CD4-positive, alpha-beta T cell treated with Interleukin-17A for 4 hours (primary cell): Measurements from ENCODE around the gene CUL5.
"Not testable (repeated sequence)": the region's sequence is repeated elsewhere in the genome, so short reads cannot be mapped to it uniquely, and the experiment has no call there.

Source experiments
- DNase-seq: peaks from one replicate; pipeline ENCODE4 v3.0.0-alpha.2; 2020; ENCODE audit warnings: mixed read lengths

Gene CUL5

DNA sequence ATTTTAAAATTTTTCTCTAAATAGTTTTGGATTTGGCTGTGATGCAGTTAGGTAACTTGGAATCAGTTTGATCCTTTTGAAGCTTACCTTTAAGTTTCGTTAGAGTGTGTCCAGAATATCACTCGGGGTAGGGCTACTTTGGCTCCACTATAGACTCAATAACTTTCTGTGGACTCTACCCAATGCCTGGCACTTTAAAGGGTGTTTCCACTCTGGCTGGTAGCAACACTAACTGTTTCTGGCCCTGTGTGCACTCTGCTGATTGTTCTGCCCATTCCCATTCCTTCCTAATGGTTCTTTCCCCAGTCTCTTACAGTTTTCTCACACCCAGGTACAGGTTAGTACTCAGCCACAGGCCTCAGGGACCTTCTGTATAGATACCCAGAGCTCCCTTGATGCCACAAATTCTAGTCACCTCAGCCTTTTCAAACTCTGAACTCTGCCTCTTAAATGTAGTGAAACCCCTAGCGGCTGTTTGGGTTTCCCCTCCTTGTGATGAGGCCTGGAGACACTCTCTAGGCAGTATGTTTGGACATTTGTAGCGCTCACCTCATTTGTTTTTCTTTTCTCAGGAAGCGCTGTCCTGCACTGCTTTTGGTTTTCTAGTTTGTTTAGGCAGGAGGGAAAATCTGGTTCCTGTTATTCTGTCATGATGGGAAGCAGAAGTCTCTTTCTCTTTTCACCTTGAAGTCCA is 16.8 kb downstream of the CUL5 start:
- no peak for DNase-seq

DNA sequence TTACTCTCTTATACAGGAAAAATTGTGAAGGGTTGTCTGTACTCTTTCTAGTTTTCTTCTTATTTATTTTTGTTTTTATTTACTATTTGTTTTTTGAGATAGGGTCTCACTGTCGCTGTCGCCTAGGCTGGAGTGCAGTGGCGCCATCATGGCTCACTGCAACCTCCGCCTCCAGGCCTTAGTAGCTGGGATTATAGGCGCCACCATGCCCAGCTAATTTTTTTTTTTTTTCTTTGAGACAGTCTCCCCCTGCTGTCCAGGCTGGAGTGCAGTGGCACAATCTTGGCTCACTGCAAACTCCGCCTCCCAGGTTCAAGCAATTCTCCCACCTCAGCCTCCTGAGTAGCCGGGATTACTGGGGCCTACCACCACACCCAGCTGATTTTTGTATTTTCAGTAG is 18.4 kb downstream of the CUL5 start:
- DNase-seq, result no peak

DNA sequence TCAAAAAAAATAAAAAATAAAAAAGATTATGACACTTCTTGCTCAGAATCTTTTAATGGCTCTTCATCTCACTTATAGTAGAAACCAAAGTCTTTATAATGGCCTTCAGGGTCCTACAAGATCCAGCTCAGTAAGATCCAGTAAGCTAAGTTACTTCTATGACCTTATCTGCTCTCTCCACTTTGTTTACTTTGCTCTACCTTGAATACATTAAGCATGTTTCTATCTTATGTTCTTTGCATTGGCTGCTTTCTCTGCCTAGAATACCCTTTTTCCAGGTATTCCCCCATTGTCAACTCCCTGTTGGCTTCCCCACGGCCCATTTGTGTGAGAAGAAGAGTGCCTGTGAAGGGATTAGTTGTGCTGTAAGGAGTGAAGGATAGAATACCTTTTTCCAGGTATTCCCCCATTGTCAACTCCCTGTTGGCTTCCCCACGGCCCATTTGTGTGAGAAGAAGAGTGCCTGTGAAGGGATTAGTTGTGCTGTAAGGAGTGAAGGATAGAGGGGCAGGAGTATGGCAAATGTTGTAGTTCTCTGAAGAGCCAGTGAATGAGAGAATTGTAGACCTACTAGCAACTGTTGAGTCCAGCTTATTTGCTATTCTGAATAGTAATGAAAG is 20.2 kb downstream of the CUL5 start:
- not testable (repeated sequence) for DNase-seq

DNA sequence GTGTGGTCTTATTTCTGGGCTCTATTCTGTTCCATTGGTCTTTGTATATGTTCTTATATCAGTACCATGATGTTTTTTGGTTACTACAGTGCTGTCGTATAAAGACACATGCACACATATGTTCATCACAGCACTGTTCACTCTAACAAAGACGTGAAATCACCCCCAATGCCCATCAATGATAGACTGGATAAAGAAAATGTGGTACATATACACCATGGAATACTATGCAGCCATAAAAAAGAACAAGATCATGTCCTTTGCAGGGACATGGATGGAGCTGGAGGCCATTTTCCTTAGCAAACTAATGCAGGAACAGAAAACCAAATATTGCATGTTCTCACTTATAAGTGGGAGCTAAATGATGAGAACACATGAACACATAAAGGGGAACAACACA is 22.9 kb downstream of the CUL5 start:
- DNase-seq, result not testable (repeated sequence)

DNA sequence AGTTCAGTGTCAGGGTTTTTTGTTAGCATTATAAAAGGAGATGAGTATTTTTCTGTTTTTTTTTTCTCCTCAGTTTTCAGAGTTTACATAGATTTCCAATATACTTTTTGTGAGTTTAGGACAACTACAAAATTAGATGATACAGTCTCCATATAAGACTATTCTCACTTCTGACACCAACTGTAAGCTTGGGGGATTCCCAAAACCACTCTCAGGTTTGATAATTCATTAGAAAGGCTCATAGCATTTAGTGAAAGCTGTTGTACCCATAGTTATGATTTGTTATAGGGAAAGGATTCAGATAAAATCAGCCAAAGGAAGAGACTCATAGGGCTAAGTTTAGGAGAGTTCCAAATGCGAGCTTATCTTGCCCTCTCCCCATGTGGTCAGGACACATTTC is 24.1 kb downstream of the CUL5 start:
- DNase-seq, result no peak

DNA sequence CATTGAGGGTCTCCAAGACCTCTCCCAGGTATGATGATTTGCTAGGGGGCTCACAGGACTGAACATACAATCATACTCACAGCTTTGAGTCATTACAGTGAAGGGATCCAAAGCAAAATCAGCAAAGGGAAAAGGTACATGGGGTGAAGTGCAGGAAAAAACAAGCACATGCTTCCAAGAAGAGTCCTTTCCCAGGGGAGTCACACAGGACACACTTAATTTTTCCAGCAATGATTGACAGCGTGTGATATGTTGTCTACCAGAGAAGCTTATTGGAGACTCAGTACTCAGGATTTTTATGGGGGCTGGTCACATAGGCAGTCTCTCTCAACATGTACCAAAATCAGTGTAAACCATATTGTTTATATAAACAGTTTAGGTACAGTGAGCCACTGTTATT is 25.3 kb downstream of the CUL5 start:
- no peak for DNase-seq

DNA sequence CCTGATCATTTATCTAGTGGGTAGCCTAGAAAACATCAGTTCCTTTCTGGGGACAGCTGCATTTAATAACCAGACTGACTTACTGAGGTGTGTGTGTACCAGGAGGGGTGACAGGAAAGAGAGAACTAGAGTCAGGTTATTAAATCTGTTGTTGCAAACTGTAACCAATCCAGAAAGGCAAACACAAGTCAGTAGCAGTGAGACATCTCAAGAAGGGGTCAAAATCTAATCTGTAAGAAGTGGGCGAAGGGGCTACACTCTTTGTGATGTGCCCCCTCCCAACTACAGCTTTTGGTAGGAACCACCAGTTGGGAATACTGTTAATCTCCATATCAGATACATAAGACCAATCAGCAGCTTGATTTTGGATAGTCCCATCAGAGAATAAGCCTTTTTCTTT is 26.3 kb downstream of the CUL5 start:
- DNase-seq, result no peak

DNA sequence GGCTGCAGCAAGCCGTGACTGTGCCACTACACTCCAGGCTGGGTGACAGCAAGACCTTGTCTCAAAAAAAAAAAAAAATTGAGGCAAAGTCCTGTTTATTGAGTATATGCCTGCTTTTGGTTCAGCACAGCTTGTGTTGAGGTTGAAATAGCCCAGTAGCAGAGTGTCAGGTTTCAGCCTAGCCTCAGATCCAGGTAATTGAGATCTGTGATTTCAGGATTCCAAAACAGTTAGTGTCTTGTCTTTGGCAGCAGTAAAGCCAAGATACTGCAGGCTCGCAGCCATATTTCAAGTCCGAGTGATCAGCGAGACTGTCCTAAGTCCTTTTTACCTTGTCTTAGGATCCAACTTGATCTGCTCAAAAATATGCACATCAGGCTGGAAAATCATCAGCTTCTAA is 27.0 kb downstream of the CUL5 start:
- DNase-seq, result no peak

DNA sequence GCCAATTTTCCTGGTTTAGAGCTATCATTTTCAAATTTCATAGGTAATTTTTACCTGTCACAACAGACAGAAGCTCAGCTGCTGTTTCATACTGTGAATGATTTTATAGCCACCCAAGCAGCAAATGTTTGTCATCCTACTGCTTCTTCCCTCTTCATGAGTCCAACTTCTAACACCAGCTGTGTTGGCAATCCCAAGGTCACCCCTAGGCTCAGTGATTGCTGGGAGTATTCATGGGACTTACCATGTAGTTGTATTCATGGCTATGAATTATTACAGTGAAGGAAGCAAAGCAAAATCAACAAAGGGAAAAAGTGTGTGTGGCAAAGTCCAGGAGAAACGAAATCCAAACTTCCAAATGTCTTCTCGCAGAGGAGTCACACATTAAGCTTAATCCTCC is 28.5 kb downstream of the CUL5 start:
- no peak for DNase-seq

DNA sequence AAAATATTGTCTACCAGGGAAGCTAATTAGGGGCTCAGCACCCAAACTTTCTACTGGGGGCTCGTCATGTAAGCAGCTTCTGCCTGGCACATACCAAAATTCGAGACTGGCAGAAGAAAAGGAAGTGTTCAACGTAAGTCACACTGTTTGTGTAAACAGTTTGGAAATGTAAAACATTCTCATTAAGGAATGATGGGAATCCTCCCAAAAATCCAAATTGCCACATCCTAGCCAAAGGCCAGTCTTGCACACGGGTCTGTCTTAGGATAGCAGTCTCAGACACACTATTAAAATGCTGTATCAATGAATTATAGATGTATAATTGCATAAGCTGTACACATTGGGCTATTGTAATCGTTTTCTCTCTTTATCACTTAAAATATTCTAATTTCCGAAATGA is 28.9 kb downstream of the CUL5 start:
- DNase-seq, result no peak

DNA sequence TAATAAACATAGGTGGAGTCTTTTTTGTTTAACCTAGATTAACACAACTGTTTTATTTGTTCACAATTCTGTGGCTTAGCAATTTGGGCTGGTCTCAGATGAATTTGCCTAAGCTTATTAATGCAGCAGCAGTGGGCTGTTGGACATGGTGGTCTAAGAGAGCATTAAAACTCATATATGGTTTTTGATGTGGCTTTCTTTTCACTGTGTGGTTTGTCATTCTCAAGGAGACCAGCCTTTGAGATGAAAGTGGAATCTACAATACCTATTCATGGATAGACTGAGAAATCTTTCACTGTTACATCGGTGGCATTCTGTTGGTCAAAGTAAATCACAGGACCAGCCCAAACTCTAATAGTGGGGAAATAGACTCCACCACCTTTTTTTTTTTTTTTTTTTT is 39.6 kb downstream of the CUL5 start:
- DNase-seq, result no peak

DNA sequence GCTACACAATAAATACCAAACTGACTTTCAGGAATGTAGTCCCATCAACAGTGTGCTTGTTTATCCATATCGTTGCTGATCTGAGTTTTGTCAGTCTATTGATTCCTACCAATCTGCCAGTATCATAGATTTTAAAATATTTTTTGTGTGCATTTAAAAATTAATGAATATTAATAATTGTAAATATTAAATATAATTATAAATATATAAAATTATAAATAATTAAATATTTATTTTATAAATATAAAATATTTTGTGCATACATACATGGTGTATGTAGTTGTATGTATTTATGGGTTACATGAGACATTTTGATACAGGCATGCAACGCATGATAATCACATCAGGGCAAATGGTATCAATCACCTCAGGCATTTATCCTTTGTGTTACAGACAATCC is 53.6 kb downstream of the CUL5 start:
- no peak for DNase-seq

DNA sequence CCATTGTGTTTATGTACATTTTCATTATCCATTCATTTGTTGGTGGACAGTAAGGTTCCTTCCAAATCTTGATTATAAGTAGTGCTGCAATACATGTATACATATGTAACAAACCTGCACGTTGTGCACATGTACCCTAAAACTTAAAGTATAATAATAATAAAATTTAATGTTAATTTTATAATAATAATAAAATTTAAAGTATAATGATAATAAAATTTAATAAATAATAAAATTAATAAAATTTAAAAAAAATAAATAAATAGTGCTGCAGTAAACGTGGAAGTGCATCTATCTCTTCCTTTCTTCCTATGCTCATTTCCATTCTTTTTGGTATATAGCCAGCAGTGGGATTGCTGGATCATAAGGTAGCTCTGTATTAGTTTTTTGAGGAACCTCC is 54.7 kb downstream of the CUL5 start:
- DNase-seq, result no peak

DNA sequence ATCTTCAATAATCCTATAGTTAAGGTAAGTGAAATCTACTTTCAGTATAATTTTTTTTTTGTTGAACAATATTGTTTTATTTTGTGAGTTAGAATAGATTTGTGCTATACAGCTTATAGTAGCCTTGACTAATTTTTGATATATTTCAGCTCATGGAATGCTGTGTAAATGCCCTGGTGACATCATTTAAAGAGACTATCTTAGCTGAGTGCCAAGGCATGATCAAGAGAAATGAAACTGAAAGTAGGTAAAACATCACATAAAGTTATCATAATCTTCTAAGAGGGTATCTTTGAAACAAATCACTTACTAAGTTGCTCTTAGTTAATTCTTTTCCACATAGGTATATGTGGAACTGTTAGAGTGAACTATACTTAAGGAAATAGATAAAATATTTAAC is 61.2 kb downstream of the CUL5 start:
- DNase-seq, result no peak

DNA sequence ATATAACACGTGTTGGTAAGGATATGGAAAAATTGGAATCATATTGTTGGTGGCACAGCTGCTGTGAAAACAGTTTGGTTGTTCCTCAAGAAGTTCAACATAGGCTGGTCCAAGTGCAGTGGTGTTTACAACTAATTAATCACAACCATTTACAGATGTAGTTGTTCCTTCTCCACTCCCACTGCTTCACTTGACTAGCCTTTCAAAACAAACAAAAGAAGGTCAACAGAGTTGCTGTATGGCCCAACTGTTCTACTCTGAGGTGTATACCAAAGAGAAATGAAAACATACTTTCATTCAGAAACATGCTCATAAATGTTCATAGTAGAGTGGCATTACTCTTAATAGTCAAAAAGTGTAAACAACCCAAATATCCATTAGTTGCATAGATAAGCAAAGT is 76.1 kb downstream of the CUL5 start:
- DNase-seq, result no peak

DNA sequence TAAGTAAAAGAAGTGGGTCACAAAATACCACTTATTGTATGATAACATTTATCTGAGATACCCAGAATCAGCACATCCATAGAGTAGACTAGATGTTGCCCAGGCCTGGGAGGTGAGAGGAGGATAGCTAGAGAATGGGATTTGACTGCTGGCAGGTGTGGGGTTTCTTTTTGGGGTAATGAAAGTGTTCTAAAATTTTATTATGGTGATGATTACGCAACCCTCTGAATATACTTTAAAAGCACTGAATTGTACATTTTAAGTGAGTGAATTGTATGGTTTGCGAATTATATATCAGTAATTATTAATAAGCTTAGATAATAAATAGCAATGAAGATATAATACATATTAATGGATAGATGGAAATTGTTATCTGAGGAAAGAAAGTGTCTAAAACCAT is 77.0 kb downstream of the CUL5 start:
- no peak for DNase-seq

DNA sequence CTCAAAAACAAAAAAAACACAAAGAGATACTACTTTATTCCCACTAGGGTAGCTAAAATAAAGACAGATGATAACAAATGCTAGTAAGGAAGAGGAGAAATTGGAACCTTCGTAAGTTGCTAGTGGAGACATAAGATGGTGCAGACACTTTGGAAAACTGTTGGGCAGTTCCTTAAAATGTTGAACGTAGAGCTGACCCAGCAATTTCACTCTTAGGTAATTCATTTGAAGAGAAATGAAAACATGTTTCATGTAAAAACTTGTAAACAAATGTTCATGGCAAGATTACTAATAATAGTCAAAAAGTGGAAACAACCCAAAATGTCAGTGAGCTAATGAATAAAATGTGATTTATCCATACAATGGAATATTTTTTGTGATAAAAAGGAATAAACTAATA is 83.4 kb downstream of the CUL5 start:
- no peak for DNase-seq

DNA sequence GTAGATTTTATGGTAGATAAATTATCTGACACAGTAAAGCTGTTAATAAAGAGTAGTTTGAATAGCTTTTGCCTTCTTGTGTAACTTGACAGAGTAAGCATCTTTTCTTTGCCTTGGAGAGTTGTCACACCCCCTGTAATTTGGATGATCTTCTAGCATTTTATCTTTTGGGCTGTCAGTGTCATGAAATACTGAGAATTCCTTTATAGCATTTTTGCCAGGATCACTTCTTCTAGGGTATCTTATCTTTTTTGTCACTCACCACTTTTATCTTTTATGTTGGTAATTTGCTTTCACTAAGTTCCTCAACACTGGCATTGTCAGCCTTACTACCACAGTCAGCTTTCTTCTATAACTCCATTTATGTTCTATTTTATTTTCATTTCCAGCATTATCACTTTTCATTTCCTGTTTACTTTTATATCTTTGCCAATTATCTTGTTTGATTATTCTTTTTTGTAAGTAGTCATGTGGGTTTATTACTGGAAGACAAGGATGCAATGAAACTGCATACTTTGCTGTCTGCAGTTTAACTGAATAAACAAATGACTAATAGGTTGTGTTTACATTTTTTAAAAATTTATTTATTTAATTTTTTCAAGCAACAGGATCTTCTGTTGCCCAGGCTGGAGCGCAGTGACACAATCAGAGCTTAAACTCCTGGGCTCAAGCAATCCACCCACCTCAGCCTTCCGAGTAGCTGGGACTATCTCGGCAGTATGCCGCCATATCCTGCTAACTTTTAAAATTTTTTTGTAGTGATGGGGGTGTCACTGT is 84.6 kb downstream of the CUL5 start:
- no peak for DNase-seq

DNA sequence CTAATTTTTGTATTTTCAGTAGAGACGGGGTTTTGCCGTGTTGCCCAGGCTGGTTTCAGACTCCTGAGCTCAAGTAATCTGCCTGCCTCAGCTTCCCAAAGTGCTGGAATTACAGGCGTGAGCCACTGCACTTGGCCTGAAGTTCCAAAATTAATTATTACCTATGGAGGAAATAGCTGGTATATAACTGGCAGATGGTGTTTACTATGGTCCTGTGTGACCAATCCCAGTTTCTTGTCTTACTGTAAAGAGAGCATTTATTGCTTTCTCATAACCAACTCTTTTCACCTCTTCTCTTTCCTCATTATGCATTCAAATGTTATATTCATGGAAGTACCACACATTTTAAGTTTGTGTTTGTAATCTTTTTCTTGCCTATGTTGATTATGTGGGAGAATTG is 88.5 kb downstream of the CUL5 start:
- DNase-seq, result no peak

DNA sequence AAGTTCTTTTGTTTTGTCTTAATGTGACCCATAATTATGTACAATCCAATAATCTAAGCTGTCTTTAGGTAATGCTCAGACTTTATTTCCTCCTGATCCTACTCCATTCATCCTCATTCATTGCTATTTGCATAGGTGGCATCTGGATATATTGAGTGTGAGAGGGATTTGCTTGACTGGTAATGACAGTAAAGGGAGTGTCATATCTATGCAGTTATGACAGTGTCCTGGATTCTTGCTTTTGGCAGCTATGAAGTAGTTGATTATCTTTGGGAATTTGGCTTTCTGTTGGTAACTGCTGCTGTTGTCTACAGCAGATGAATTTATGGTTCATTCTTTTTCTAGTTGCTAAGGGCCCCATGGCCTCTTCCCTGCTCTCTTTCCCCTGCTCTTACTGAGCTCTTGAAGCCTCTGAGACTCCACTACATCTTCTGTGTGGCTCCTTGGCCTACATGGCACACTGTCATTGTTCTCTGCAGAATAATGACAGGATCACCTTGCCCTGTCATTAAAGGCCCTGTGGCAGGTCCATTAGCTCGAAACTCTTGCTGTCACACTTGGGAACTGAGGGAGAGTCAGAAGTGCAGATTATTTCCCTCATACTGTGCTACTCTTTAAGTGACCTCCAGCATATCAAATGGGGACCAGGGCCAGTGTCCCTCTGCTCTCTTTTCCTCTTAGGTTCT is 92.5 kb downstream of the CUL5 start:
- no peak for DNase-seq

DNA sequence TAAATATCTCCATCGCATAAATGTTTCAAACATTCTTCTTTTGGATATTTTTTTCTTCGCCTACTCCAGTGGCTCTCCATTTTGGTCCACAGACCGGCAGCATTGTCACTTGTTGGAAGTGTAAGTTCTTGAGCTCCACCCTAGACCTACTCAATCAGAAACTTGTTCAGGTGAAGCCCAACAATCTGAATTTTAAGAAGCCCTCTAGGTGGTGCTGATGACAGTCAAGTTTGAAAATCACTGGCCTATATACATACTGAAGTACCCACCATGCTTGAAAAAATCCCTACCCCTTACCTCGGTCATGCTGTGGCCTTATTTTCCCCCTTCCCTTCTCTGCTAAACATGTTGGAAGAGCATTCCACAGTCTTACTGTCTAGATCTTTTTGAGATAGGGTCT is 102.4 kb downstream of the CUL5 start:
- no peak for DNase-seq

DNA sequence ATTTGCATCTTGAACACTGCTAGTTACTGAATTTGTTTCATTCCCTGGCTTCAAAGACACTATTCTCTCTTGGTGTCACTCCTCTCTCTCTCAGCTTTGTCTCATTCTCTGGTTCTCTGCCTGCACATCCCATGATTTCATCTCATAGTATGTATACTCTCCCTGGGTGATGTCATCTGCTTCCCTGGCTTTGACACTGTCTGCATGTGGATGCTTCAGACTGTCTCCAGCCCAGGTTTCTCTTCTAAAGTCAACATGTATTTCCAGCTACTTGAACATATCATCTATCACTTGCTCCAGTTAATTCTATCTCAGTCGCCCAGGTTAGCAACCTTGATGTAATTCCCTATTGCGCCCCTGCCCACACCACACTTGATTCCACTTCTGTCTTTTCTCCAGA is 103.4 kb downstream of the CUL5 start:
- DNase-seq, result no peak

DNA sequence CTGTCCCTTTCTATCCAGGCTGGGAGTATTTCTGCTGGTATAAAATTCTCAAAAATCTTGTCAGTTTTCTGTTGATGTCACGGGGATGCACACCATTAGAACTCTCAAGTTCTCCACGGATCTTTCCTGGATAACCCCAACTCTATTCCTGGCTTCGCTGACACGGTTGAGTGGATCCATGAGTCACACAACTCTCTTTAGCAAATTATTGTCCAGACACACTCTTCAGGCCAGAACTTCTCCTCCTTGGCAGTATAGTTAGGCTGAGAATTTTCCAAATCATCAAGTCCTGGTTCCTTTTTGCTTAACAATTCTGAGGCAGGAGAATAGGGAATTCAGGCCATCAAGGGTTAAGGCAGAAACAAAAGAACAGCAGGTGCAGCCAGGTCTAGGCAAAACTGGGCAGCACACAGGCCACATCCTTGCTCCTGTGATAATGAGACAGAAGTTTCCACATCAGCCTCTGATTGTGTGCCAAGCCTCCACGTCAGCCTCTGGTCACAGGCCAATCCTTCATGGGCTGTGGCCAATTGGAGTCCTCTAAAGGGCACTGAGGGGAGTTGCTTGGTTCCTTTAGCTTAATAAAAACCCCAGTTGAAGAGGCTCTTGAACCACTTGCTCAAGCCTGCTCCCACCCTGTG is 106.9 kb downstream of the CUL5 start:
- DNase-seq, result no peak
